Adrenal gland (tissue), 12 donors: ENCODE results near the gene TYR. TPM values are rescaled to one million over a fixed set of nuclear protein-coding genes. Genes with fewer than 3 reads are reported as not detected.

ENCODE experiments used
- polyA plus RNA-seq, 3 donors: library from polyadenylated mRNA; stranded (reverse); fragments of 200-250 nt in 2 of 3; fragments of 350-450 nt in 1 of 3; fragmentation: Illumina TruSeq in 1 of 3; extraction: RNeasy Lipid Tissue Mini Kit (QIAGEN cat#74804) in 1 of 3; gene quantifications; one replicate each; pipeline ENCODE4 v1.2.3, GENCODE V29; 2013 to 2014
- total RNA-seq, 9 donors: library from RNA; depleted of rRNA in 4 of 9; stranded (reverse); fragments of >200 nt in 4 of 9; fragments of 120-200 nt in 1 of 9; fragmentation: NEBNext Ultra II Directional in 1 of 9; extraction: Animal tissue kit (Norgen Biotek cat#: 25700) in 1 of 9; gene quantifications; one replicate each; pipeline versions ENCODE4 v1.1.0 to v1.2.4, GENCODE V29; 2013 to 2023
- donor health status: healthy with polysubstance abuse.
- donor health status: Bipolar disorder and iron deficiency.
- donor health status: DM: yes; HTN: yes; CAD: no.
- donor health status: DM: no; HTN: no; CAD: no.
- donor health status: DM: no; HTN: no; CAD: no.
- donor health status: DM: yes; HTN: yes; CAD: no.

The TYR gene
- total and polyA plus RNA-seq, 12 donors: 0.06 TPM; not detected in 11

Other genes with a start within 250 kb of the TYR start
- under 1 TPM in 3 of 9 donors, not detected in 6; 0.07 to 0.33 (median 0.28) TPM for gene GRM5, start 111.9 kb upstream of the TYR start, total RNA-seq
- under 1 TPM in 1 of 3 donors, not detected in 2; under 0.01 TPM for gene GRM5, start 111.9 kb upstream of the TYR start, polyA plus RNA-seq